ENCODE measurements around the gene IL3. TPM values are rescaled to one million over a fixed set of nuclear protein-coding genes. Genes with fewer than 3 reads are reported as not detected.
"Not testable (repeated sequence)": the region's sequence is repeated elsewhere in the genome, so short reads cannot be mapped to it uniquely, and the experiment has no call there.

IL3 gene
- total and polyA plus RNA-seq, 2 experiments from 2014 or later, result 0.37 TPM; not detected in 1

- H3K4me1 ChIP-seq (ENCODE audit: insufficient read depth); H3K36me3 ChIP-seq (replicated peaks; ENCODE audit: insufficient read depth, low read depth); DNase-seq (ENCODE audit: low spot score); H3K27ac ChIP-seq; H3K27me3 ChIP-seq; H3K4me2 ChIP-seq; H4K20me1 ChIP-seq (ENCODE audit: insufficient read depth, poor library complexity, severe bottlenecking); H3K4me3 ChIP-seq; H3K79me2 ChIP-seq; H3K9me2 ChIP-seq (replicated peaks; ENCODE audit: insufficient read depth); H3K9me3 ChIP-seq (ENCODE audit: low read depth); H2AFZ ChIP-seq: not testable (repeated sequence)
- WGBS (ENCODE audit: low lambda C conversion rate, missing lambda C conversion rate), result 95% methylated on average over 4 of the region's 4 CpGs
Measured at GRCh38 chr5:132108957-132109356, 48.5 kb downstream of the IL3 start.

GRCh38 chr5:132109494-132110053 lies 49.1 kb downstream of the IL3 start:
- Histone ChIP-seq H3K9me2 (replicated peaks; ENCODE audit: insufficient read depth) (no peaks in the 10 kb centered on the region), H3K9me3 (ENCODE audit: low read depth) (no peaks in the 10 kb centered on the region), H3K4me3 (no peak overlapping the region), H3K4me1 (ENCODE audit: insufficient read depth) (no peaks in the 10 kb centered on the region), H2AFZ (no peak overlapping the region), H3K4me2 (no peak overlapping the region), H4K20me1 (ENCODE audit: insufficient read depth, poor library complexity, severe bottlenecking) (no peaks in the 10 kb centered on the region), H3K79me2 (no peaks in the 10 kb centered on the region), H3K36me3 (replicated peaks; ENCODE audit: insufficient read depth, low read depth) (no peaks in the 10 kb centered on the region), H3K27me3 (no peaks in the 10 kb centered on the region), H3K27ac (no peak overlapping the region)
- TF ChIP-seq EZH2 (IDR thresholded peaks at IDR 0.05; ENCODE audit: borderline replicate concordance) (no peak), EZH2phosphoT487 (IDR thresholded peaks at IDR 0.05; ENCODE audit: low read depth, severe bottlenecking, unreplicated experiment) (no peak), CTCF (IDR thresholded peaks at IDR 0.05; ENCODE audit: poor library complexity) (no peak)
- 77% methylated on average over 3 of the region's 3 CpGs for WGBS (ENCODE audit: low lambda C conversion rate, missing lambda C conversion rate)
- no peak for DNase-seq (ENCODE audit: low spot score)

- TF ChIP-seq EZH2 (IDR thresholded peaks at IDR 0.05; ENCODE audit: borderline replicate concordance), result no peak
- TF ChIP-seq CTCF (IDR thresholded peaks at IDR 0.05; ENCODE audit: poor library complexity), result no peak
- TF ChIP-seq EZH2phosphoT487 (IDR thresholded peaks at IDR 0.05; ENCODE audit: low read depth, severe bottlenecking, unreplicated experiment), result no peak
- Histone ChIP-seq H3K4me2 (no peak overlapping the region), H3K9me3 (ENCODE audit: low read depth) (no peaks in the 10 kb centered on the region), H3K4me3 (no peak overlapping the region), H3K4me1 (ENCODE audit: insufficient read depth) (no peaks in the 10 kb centered on the region), H3K79me2 (no peaks in the 10 kb centered on the region), H4K20me1 (ENCODE audit: insufficient read depth, poor library complexity, severe bottlenecking) (no peaks in the 10 kb centered on the region), H3K27ac (no peak overlapping the region), H2AFZ (no peak overlapping the region), H3K9me2 (replicated peaks; ENCODE audit: insufficient read depth) (no peaks in the 10 kb centered on the region), H3K36me3 (replicated peaks; ENCODE audit: insufficient read depth, low read depth) (no peaks in the 10 kb centered on the region), H3K27me3 (no peaks in the 10 kb centered on the region)
- 72% methylated on average over 3 of the region's 3 CpGs for WGBS (ENCODE audit: low lambda C conversion rate, missing lambda C conversion rate)
- DNase-seq (ENCODE audit: low spot score), result no peak
Measured at GRCh38 chr5:132110195-132110594, 49.7 kb downstream of the IL3 start.

GRCh38 chr5:132110930-132111329 lies 50.5 kb downstream of the IL3 start:
- no peak for DNase-seq (ENCODE audit: low spot score)
- H3K9me3 ChIP-seq (ENCODE audit: low read depth), result no peaks in the 10 kb centered on the region
- H4K20me1 ChIP-seq (ENCODE audit: insufficient read depth, poor library complexity, severe bottlenecking), result no peaks in the 10 kb centered on the region
- H3K4me3 ChIP-seq, result no peak overlapping the region
- H3K27me3 ChIP-seq, result no peaks in the 10 kb centered on the region
- H3K4me2 ChIP-seq, result no peak overlapping the region
- TF ChIP-seq EZH2phosphoT487 (IDR thresholded peaks at IDR 0.05; ENCODE audit: low read depth, severe bottlenecking, unreplicated experiment) (no peak), EZH2 (IDR thresholded peaks at IDR 0.05; ENCODE audit: borderline replicate concordance) (no peak)
- H2AFZ ChIP-seq, result no peak overlapping the region
- no peaks in the 10 kb centered on the region for H3K79me2 ChIP-seq
- H3K9me2 ChIP-seq (replicated peaks; ENCODE audit: insufficient read depth), result no peaks in the 10 kb centered on the region
- no peaks in the 10 kb centered on the region for H3K4me1 ChIP-seq (ENCODE audit: insufficient read depth)
- H3K36me3 ChIP-seq (replicated peaks; ENCODE audit: insufficient read depth, low read depth), result no peaks in the 10 kb centered on the region
- H3K27ac ChIP-seq, result no peak overlapping the region

All from hepatocyte (in vitro differentiated cells).